ENCODE measurements around the gene TMEM106A.
"Not testable (repeated sequence)": the region's sequence is repeated elsewhere in the genome, so short reads cannot be mapped to it uniquely, and the experiment has no call there.

The TMEM106A gene, protein sequence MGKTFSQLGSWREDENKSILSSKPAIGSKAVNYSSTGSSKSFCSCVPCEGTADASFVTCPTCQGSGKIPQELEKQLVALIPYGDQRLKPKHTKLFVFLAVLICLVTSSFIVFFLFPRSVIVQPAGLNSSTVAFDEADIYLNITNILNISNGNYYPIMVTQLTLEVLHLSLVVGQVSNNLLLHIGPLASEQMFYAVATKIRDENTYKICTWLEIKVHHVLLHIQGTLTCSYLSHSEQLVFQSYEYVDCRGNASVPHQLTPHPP

DNA sequence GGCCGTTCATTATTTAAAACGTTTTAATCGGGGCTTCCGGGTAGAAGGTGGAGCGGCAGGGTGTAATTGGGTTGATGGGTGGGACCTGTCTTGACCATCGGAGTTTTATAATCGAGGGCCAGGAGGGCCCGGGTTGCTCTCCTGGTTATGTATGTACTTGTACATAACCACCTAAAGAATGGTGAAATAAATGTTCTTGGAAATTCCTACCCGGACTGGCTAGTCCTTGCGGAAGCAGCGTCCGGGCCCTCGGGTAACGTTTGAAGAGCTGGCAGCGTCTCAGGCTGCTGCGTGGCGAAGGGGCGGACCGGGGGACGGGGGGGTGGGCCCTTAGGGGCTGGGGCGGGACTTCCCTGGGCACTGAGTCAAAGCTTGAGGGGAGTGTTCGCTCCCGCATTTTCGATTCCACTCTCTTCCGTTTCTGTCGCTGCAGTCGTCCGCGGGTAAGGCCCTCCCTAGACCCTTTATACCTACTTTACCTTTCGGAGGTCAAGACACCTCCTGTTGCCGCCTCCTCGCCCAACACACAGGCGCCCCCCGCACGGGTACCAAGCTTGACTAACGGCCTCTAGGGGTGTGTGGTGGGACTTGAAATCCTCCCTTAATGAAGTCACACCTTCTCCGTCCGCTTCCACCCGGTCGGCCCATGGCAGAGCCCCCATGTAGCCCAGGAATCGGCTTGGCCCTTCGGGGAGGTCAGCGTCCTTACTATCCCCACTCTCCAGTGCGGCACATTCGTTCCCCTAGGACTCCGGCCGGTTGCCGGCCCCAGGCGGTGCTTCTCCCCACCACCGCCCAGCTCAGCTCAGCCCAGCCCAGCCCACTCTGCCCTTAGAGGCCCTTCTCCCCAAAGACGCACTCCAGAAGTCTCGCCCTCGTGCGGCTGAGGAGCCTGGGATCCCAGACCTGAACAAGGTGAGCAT lies at the start of gene TMEM106A:
Gene TMEM106A, plus strand, starts transcription at position 396 of the 923 bp plus-strand sequence. CDS start 1,167 bp downstream, outside the sequence.
- peak; percentile 90 for DNase-seq

DNA sequence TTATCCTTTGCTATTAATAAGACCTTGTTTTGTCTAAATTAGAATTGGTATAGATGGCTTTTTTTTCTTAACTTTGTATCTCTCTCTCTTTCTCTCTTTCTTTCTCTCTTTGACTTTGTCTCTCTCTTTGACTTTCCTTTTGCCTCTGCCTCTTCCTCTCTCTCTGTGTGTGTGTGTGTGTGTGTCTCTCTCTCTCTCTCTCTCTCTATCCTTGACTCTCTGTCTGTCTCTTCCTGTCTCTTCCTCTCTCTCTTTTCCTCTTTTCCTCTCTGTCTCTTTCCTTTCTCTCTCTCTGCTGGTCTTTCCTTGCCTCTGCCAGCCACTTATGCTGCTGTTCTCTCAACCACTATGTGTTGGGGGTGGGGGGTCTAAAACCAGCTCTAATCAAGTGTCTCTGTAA lies 45.7 kb upstream of the TMEM106A start:
- DNase-seq: peak; percentile 4

DNA sequence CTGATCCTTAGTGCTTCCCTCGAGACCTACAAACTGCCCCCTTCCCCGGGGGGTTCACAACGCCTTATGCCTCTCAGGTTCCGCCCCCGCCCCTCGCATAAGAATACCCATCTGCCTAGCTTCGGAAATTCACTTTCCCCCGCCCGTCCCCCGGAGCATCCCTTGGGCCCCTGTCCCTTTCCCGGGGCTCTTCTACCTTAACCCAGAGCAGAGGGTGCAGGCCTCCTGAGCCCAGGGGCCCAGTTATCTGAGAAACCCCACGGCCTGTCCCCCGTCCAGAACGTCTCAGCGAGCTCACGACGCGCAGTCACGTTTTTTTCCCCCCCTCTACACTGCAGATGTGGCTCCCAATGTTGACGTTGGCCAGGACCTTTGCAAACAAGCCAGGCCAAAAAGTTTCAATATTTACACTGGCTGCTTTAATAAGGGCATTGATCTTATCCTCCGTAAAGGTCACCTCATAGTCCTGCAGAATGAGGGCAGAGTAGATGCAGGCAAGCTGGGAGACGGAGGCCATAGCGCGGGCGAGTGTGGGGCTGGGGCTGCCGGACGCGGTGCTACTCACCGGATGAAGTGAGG lies 42.0 kb upstream of the TMEM106A start:
- DNase-seq: no peak

DNA sequence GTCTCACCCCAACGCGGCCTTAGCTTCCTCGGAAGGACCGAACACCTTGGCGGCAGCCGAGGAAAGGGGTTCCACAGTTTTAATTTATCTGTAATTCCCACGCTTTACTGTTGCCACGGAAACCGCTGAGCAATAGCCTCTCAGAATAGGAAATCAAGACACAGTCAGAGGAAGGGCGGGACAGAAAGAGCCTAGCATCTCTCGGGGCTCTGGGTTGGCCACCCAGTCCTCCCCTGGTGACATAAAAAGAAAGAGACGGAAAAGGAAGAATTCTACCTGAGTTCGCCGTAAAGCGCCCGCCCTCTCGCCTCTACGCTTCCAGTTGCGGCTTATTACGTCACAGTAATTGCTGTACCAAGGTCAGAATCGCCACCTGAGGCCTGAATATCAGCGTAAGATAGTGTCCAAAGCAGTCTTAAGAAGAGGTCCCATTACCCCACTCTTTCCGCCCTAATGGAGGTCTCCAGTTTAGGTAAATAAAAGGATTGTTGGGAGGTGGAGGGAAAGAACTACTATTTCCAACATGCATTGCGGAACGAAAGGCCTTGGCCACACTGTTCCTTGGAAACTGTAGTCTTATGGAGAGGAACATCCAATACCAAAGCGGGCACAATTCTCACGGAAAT lies 41.4 kb upstream of the TMEM106A start:
- DNase-seq: peak; percentile 88

DNA sequence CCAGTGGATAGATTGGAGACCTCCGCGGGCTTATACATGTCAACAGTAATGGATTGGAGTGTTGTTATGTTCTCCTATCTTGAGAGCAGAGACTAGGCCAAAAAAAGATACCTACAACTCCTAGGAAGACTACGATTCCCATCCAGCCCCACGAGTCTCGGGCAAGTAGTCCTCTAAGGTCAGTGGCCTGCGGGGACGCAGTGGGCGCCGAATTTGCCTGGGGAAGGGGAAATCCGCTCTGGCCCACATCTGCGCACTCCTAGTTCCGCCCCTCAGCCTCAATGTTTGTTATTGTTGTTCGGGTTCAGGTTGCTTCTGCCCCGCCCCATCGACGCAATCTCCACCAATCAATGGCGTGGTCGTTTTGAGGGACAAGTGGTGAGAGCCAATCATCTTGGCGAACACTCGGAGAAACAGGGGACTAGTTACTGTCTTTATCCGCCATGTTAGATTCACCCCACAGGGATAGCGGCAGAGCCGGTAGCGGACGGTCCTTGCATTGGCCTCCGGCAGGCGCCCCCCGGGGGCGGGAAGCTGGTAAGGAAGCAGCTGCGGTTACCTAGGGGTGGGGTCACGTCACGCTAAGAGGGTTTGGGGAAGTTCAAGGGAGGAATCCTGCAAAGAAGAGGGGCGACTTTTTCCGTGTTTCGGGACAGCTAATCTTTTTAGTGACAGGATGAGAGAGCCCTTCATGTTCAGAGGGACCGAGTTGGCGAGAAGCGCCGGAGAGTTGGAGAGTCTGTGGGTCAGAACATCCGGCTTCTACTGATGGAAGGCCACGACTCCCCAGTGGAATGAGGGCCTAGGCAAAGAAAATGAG lies 40.7 kb upstream of the TMEM106A start, which contains the start of gene NBR1:
Gene NBR1, plus strand, starts transcription at position 449 of the 820 bp plus-strand sequence. CDS start 4,586 bp downstream, outside the sequence.
- DNase-seq: peak; percentile 97

DNA sequence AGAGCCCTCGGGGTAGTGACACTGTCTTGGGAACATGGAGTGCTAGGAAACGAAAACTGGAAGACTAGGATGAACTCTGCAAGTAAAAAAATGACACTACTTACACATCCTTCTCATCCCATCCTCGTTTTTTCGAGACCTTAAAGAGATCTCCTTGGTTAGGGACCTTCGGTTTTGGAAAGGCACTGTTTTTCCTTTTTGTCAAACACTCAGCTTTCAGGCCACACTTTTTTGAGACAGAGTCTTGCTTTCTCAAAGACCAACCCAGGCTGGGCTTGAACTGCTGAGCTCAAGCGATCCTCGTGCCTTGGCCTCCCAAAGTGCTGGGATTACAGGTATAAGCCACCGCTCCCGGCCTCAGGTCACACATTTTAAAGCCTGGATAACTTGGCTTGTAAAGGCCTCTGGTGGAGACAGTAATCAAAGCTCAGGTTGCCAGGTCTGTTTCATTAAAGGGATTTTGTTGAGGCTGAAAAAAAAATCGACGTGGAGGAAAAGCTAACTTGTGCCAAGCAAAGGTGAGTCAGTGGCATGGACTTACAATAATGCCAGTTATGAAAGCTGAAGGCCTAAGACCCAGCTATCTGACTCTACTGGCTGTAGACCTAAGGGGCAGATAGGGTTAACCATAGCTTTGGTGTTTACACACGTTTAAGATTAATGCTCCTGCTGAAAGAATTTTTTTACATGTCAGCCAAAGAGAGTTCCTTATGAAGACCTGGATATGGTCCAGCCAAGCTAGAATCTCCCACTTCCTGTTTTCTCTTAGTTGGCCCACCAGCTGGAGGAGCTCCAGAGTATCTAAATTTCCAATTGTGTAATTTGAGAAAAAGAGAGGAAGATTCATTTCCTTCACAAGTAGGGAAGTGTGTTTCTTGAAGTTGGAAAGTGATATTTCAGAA lies 39.8 kb upstream of the TMEM106A start:
- peak; percentile 61 for DNase-seq

DNA sequence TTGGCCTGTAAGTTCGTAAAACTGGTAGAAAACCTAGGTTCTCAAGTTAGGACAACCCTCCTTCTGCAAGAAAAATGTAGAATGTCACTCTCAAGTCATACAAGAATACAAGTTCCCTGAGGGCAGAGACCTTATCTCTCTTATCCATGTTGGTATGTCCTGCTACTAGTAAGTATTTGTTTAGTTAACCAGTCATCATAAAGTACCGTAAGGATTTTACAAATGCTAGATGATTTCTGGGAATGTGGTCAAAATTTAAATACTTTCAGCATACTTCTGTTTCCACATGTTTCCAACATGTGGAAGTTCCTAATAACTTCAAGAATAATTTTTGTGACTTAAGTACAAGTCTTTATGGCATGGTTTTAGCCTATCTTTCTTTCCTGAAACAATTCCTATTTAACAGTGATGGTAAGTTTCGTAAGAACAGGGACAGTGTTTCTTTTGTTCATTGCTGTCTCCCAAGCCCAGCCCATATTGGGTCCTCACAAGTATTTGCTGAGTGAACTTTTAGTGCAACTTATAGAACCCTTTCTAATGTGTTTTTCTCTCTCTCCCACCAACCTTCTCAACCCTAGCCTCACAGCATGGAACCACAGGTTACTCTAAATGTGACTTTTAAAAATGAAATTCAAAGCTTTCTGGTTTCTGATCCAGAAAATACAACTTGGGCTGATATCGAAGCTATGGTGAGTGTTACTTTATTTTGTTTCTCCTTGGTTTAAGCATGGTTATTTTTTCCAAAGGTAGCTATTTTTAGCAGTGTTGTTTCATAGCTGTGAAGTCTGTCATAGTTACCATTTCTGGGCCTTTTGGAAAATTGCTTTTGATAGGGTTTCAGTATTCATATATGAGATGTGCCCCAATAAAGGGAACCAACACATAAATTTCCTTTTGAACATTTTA lies 36.2 kb upstream of the TMEM106A start:
- no peak for DNase-seq

DNA sequence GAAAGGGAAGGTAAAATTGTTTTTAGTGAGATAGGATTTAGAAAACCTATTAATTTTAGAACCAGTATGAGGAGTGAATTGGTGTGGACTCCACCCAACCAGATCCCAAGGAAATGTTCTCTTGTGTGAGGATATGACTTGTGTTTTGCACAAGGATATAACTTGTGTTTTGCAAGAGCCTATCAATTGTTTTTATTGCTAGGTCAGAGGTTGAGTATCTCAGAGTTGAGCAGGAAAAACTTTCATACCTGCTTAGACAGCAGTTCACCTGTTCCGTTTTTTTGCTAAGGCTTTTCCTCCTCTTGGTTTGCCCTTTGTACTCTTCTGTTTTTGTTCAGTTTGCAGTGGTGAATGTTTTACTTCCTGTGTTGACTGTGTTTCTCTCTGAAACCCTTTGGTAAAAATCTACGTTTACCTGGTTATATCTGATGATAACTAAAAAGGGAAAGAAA lies 35.5 kb upstream of the TMEM106A start:
- DNase-seq: no peak

DNA sequence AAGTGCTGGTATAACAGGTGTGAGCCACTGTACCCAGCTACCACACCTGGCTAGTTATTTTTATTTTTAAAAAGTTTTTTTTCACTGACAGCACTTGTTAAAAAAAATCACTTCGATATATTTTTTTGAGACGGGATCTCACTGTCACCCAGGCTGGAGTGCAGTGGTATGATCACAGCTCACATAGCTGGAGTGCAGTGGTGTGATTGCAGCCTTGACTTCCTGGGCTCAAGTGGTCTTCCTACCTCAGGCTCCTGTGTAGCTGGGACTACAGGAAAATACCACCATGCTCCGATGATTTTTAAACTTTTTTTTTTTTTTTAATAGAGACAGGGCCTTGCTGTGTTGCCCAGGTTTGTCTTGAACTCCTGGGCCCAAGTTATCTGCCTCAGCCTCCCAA lies 27.8 kb upstream of the TMEM106A start:
- DNase-seq: no peak

DNA sequence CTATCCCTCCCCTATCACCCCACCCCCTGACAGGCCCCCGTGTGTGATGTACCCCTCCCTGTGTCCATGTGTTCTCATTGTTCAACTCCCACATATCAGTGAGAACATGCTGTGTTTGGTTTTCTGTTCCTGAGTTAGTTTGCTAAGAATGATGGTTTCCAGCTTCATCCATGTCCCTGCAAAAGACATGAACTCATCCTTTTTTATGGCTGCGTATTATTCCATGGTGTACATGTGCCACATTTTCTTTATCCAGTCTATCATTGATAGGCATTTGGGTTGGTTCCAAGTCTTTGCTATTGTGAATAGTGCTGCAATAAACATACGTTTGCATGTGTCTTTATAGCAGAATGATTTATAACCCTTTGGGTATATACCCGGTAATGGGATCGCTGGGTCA lies 25.0 kb upstream of the TMEM106A start:
- not testable (repeated sequence) for DNase-seq

DNA sequence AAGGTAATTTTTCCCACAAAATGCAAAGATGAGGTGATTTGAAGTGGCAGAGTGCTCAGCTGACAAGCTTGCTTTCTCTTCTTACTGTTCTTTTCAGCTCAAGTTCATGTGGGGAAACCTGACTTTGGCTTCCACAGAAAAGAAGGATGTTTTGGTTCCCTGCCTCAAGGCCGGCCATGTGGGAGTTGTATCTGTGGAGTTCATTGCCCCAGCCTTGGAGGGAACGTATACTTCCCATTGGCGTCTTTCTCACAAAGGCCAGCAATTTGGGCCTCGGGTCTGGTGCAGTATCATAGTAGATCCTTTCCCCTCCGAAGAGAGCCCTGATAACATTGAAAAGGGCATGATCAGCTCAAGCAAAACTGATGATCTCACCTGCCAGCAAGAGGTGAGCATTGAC lies 18.4 kb upstream of the TMEM106A start:
- no peak for DNase-seq

DNA sequence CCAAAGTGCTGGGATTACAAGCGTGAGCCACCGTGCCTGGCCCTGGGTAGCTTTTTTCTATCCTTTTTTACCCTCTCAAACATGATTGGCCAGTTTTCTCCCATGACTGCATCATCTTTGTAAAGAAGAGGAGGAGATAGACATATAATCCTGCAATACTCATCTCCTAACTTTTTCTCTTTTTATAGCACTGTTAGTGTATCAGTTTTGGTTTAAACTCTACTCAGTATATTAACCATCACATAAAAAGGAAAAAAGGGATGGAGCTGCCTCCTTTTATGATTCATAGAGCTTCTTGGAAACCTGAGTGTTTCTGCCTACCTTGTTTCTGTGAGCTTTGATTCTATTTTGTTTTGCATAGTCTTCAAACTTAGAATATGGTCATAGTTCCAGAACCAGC lies 12.0 kb upstream of the TMEM106A start:
- no peak for DNase-seq

DNA sequence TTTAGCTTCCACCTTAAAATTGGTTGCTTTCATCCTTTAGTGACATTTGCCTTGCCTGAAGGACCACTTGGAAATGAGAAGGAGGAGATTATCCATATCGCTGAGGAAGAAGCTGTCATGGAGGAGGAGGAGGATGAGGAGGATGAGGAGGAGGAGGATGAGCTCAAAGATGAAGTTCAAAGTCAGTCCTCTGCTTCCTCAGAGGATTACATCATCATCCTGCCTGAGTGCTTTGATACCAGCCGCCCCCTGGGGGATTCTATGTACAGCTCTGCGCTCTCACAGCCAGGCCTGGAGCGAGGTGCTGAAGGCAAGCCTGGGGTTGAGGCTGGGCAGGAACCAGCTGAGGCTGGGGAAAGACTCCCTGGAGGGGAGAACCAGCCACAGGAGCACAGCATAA lies 11.5 kb upstream of the TMEM106A start:
- no peak for DNase-seq

DNA sequence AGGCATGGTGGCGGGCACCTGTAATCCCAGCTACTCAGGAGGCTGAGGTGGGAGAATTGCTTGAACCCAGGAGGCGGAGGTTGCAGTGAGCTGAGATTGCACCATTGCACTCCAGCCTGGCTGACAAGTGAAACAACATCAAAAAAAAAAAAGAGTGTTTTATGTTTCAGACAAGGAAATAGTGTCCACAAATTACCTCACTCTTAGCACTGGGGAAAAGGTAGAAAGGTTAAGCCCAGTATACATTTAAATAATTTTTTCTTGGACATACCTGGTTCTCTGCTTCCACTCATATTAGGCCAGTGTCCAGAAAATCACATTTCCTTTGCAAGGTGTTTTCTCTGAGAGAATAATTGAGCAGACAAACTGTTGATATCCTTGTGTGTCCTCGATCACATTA lies 8.7 kb upstream of the TMEM106A start:
- DNase-seq: not testable (repeated sequence)

DNA sequence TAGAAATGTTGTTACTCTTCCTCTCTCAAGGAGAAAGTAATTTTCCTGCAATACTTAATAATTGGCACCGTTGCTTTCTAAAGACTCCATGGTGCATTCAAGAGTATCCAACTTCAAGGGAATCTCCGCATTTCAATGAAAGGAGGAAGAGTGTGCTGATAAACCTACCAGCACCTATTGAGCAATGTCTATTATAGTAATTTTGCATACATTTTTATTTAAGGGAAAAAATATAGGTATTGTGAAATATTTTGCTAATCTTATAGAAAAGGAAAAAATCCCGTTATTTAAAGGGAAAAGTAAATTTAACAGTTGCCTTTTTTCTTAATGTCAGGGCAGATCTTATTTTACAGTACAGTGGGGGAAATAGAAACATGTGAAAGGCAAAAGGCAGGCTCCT lies 1.1 kb upstream of the TMEM106A start:
- no peak for DNase-seq

DNA sequence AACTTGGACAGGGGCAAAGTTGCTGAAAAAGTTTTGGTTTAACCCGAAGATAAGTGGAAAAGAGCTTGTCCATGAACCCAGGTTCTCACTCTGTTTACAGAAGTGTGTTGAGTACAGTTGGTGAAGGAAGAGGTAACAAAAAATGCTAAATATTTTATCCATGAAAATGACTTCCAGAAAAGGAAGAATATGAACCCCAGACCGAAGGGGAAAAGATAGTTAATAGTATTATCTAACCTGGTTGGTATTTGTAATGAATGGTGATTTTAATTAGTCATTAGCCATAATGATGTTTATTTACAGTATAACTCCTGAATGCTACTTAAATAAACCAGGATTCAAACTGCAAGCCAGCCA lies 574 bp upstream of the TMEM106A start:
- DNase-seq: no peak

DNA sequence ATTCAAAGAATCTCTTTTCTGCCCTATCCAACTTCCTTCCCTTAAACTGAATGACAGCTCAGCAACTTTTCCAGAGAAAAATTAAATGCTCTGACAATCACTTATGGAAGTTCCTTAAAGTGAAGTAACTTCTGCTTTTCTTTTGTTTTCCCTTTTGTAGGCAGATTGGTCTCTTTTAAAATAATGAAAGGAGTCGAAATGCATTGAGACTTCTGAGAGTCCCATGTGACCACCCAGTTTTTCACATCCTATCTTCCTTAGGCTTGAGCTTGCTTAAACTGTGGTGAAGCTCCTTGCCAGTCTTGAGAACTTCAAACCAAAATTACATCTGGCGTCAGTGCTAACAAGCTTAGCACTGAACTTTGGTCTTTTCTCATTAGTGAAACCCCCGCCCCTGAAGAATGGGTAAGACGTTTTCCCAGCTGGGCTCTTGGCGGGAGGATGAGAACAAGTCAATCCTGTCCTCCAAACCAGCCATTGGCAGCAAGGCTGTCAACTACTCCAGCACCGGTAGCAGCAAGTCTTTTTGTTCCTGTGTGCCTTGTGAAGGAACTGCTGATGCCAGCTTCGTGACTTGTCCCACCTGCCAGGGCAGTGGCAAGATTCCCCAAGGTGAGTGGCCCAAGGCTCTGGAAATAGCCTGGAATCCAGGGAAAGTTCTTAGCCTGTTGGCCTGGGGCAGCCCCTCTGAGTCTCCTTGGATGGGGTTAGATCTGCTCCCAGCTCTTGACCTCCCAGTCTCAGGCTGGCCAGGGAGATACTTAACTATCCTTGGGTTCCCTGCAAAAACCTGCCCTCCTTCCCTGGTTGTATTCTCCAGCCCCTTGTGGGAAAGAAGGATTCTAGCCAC lies 1.2 kb downstream of the TMEM106A start:
- no peak for DNase-seq

DNA sequence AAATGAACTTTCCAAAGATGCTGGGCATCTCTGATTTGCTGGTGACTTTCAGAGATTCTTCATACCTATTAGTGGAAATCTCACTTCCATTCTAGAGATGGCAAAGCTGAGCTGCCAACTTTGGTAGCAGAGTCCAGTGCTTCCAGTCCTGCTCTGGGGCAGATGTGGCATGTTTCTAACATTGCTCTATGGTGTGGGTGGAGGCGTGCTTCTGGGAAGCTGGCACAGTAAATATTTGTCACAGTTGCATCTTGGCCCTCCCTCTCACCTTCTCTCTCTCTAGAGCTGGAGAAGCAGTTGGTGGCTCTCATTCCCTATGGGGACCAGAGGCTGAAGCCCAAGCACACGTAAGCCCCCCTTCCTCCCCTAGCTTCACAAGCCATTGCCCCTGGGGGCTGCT lies 1.9 kb downstream of the TMEM106A start:
- DNase-seq: no peak

DNA sequence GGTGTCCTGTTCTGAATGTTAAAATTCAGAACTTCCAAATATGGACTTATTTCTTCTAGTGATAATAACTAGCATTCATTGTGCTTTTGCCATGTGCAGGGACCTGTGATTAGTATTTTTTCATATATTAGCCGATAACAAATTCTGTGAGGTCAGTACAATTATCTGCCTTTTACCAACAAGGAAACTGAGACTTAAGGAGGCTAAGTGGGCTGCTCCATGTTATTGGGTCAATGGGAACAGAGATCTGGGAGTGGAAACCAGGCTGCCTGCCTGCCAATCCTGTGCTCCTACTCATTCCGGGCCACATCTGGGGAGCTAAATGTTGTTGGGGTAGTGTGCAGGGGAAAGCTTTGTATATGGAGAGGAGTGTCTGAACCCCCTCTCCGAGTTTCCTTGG lies 3.7 kb downstream of the TMEM106A start:
- no peak for DNase-seq

All from activated CD8-positive, alpha-beta memory T cell treated with anti-CD3 and anti-CD28 coated beads for 24 hours (primary cell).